Stimulated activated CD8-positive, alpha-beta memory T cell treated with anti-CD3 and anti-CD28 coated beads, Interleukin-12 subunit alpha, Interleukin-12 subunit beta, amount 100 ng/mL, for 4 hours (primary cell): ENCODE data around the gene KLK15.
"Not testable (repeated sequence)": the region's sequence is repeated elsewhere in the genome, so short reads cannot be mapped to it uniquely, and the experiment has no call there.

ENCODE experiments used
- DNase-seq: peaks from one replicate; pipeline ENCODE4 v3.0.0-alpha.2; 2020; ENCODE audit warnings: low read depth

The KLK15 gene

GRCh38 chr19:50820549-50821247 lies 12.7 kb downstream of the KLK15 start:
- no peak for DNase-seq

GRCh38 chr19:50820086-50820485 lies 13.3 kb downstream of the KLK15 start:
- no peak for DNase-seq

GRCh38 chr19:50819636-50820035 lies 13.7 kb downstream of the KLK15 start:
- DNase-seq: no peak

- no peak for DNase-seq
These were observed 14.4 kb downstream of the KLK15 start for GRCh38 chr19:50818859-50819472.

- no peak for DNase-seq
These were observed 15.2 kb downstream of the KLK15 start for GRCh38 chr19:50817941-50818858.

- no peak for DNase-seq
These were observed 17.9 kb downstream of the KLK15 start for GRCh38 chr19:50815439-50815838.

GRCh38 chr19:50814883-50815282 lies 18.5 kb downstream of the KLK15 start:
- no peak for DNase-seq

GRCh38 chr19:50812474-50812873 lies 20.9 kb downstream of the KLK15 start:
- no peak for DNase-seq

GRCh38 chr19:50811622-50812238 lies 21.6 kb downstream of the KLK15 start:
- not testable (repeated sequence) for DNase-seq

- DNase-seq: no peak
These were observed 24.5 kb downstream of the KLK15 start for GRCh38 chr19:50808856-50809255.

- DNase-seq: peak; percentile 95
These were observed 28.7 kb downstream of the KLK15 start for GRCh38 chr19:50804420-50805272.

GRCh38 chr19:50803633-50804419 lies 29.5 kb downstream of the KLK15 start:
- DNase-seq: peak; percentile 15

- no peak for DNase-seq
These were observed 32.3 kb downstream of the KLK15 start for GRCh38 chr19:50801107-50801506.

GRCh38 chr19:50799547-50799851 lies 33.9 kb downstream of the KLK15 start:
- no peak for DNase-seq

GRCh38 chr19:50798659-50799546 lies 34.5 kb downstream of the KLK15 start:
- DNase-seq: no peak

- DNase-seq: no peak
These were observed 35.4 kb downstream of the KLK15 start for GRCh38 chr19:50797781-50798658.

- DNase-seq: no peak
These were observed 36.0 kb downstream of the KLK15 start for GRCh38 chr19:50797429-50797780.

- no peak for DNase-seq
These were observed 36.5 kb downstream of the KLK15 start for GRCh38 chr19:50796634-50797428.
